BLaER1 (cell line): ENCODE data around the gene CRYBB3.

Experiments used
- H3K27ac ChIP-seq: shearing (Covaris generic); formaldehyde crosslinking; 2 replicates; pipeline ENCODE4 v1.8.1; 2022
- H3K27me3 ChIP-seq: shearing (Covaris generic); formaldehyde crosslinking; 2 replicates; pipeline ENCODE4 v1.8.1; 2022
- H3K36me3 ChIP-seq: shearing (Covaris generic); formaldehyde crosslinking; 2 replicates; pipeline ENCODE4 v1.8.1; 2022
- H3K4me1 ChIP-seq: shearing (Covaris generic); formaldehyde crosslinking; 2 replicates; pipeline ENCODE4 v1.8.1; 2022
- H3K4me2 ChIP-seq: shearing (Covaris generic); formaldehyde crosslinking; 2 replicates; pipeline ENCODE4 v1.8.1; 2022
- H3K4me3 ChIP-seq: shearing (Covaris generic); formaldehyde crosslinking; 2 replicates; pipeline ENCODE4 v1.8.1; 2022
- H3K9ac ChIP-seq: shearing (Covaris generic); formaldehyde crosslinking; 2 replicates; pipeline ENCODE4 v1.8.1; 2022
- H3K9me3 ChIP-seq: shearing (Covaris generic); formaldehyde crosslinking; 2 replicates; pipeline ENCODE4 v1.8.1; 2022
- H4K20me1 ChIP-seq: shearing (Covaris generic); formaldehyde crosslinking; 2 replicates; pipeline ENCODE4 v1.8.1; 2022
- Cebpa-rat ChIP-seq: shearing (Covaris generic); IDR thresholded peaks from 2 replicates; pipeline ENCODE4 v1.8.1; 2022

Gene CRYBB3

DNA sequence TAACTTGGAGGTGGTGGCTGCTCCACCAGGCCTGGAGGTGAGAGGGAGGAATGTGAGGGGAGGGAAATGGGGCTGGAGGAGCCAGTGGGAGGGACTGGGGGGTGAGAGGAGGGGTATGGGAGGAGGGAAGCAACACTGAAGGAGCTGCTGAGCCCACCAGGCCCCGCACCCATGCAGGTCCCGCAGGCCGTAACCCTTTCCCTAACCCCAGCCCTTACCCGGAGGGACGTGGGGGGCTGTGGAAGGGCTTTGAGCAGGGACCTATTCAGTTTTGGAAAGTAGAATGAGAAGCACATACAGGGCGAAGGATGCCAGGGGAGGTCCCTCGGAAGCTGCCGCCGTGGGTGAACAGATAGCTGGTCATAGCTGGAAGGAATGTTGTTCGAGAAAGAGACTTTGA is 33.9 kb upstream of the CRYBB3 start:
- no peak overlapping the region for H3K27ac ChIP-seq

DNA sequence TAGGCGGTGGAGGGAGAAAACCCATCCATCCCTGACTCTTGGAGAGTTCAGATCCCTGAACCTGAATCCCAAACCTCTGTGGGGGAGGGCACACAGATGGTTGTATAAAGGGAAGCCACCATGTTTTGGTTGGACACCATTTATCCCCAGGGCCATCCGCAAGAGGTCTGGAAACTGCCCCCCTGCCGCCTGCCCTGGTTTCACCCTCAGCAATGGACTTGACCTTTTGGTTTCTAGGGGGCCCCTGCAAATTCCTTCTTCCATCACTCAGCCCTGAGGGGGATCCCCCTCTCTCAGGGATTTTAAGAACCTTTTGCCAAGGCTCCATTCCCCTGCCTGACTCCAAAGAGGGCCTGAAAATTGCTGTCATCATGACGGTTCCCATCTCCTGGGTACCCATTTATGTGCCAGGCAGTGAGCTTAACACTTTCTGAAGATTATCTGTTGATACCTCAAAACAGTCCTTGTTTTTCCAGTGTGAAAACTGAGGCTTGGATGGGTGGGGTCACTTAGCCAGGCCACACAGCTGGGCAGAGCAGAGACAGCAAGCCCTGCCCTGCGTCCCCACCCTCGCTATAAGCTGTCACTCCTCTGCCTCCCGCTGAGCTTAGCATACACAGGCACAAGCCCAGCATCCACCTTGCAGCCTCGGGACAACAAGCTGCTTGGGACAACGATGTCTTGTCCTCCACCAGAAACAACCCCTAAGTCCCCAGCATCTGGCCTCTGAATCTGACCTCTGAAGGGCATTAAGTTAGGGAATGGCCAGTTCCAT is 33.2 kb upstream of the CRYBB3 start:
- Histone ChIP-seq H3K27ac (no peak overlapping the region), H3K4me3 (no peak overlapping the region), H3K9me3 (no peaks in the 10 kb centered on the region), H3K4me2 (no peak overlapping the region), H3K27me3 (no peaks in the 10 kb centered on the region), H3K36me3 (no peaks in the 10 kb centered on the region), H4K20me1 (no peaks in the 10 kb centered on the region), H3K4me1 (no peaks in the 10 kb centered on the region), H3K9ac (no peak overlapping the region)
- TF ChIP-seq Cebpa-rat, result no peak

More for the DNA sequence above, 33.9 kb upstream of the CRYBB3 start:
- Histone ChIP-seq H3K27me3 (no peaks in the 10 kb centered on the region), H3K4me3 (no peak overlapping the region), H4K20me1 (no peaks in the 10 kb centered on the region), H3K9ac (no peak overlapping the region), H3K9me3 (no peaks in the 10 kb centered on the region), H3K4me1 (no peaks in the 10 kb centered on the region), H3K4me2 (no peak overlapping the region), H3K36me3 (no peaks in the 10 kb centered on the region)
- no peak for TF ChIP-seq Cebpa-rat

DNA sequence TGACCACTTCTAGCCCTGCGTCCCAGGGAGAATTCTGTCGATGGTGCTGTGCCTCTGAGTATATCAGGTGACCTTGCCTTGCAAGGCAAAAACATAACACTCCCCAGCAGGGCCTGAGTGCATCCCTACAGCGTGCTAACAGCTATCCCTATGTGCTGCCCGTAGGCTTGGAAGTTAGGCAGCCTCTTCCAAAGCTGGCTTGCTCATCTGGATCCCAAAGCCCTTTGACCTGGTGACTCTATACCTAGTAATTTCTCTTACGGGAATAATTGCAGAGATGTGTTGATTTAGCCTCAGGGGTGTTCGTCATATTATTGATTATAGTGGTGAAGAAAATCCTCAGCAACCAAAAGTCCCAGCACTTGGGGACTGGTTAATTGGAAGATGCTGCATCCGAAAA is 32.6 kb upstream of the CRYBB3 start:
- H3K4me2 ChIP-seq, result no peak overlapping the region
- H3K4me3 ChIP-seq, result no peak overlapping the region

DNA sequence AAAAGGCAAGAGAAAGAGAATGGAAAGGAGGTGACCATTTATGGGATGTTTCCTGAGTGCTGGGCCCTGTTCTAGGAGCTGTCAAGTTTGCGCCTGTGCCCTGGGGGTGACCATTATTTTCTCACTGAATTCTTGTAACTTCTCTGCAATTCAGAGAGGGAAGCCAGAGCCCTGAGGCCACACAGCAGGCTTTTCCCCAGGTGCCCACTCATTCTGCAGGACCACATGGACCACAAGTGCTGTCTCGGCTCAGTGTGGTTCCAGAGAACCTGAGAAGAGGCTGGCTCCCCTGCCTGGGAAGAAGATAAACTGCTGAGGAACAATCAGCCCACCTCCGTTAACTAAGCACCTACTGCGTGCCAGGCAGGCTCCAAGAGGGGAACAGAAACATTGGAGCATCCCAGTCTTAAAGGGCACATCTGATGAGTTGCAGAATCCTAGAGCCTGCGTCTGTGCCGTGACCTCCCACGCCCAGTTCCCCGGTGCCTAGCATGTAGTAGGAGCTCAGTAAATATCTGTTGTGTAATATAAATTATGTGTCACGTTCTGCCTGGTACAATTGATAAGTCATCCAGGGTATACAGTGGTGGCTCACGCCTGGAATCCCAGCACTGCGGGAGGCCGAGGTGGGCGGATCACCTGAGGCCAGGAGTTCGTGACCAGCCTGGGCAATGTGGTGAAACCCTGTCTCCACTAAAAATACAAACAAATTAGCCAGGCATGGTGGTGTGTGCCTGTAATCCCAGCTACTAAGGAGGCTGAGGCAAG is 31.6 kb upstream of the CRYBB3 start:
- no peaks in the 10 kb centered on the region for H3K27me3 ChIP-seq
- no peaks in the 10 kb centered on the region for H3K4me1 ChIP-seq
- H3K27ac ChIP-seq, result no peak overlapping the region
- no peak overlapping the region for H3K4me3 ChIP-seq
- H3K4me2 ChIP-seq, result no peak overlapping the region
- no peak overlapping the region for H3K9ac ChIP-seq
- no peak for TF ChIP-seq Cebpa-rat
- H3K36me3 ChIP-seq, result no peaks in the 10 kb centered on the region
- no peaks in the 10 kb centered on the region for H3K9me3 ChIP-seq
- no peaks in the 10 kb centered on the region for H4K20me1 ChIP-seq

More for the DNA sequence above, 32.6 kb upstream of the CRYBB3 start:
- Histone ChIP-seq H3K9me3 (no peaks in the 10 kb centered on the region), H4K20me1 (no peaks in the 10 kb centered on the region), H3K36me3 (no peaks in the 10 kb centered on the region), H3K4me1 (no peaks in the 10 kb centered on the region), H3K9ac (no peak overlapping the region), H3K27ac (no peak overlapping the region), H3K27me3 (no peaks in the 10 kb centered on the region)
- TF ChIP-seq Cebpa-rat, result no peak

DNA sequence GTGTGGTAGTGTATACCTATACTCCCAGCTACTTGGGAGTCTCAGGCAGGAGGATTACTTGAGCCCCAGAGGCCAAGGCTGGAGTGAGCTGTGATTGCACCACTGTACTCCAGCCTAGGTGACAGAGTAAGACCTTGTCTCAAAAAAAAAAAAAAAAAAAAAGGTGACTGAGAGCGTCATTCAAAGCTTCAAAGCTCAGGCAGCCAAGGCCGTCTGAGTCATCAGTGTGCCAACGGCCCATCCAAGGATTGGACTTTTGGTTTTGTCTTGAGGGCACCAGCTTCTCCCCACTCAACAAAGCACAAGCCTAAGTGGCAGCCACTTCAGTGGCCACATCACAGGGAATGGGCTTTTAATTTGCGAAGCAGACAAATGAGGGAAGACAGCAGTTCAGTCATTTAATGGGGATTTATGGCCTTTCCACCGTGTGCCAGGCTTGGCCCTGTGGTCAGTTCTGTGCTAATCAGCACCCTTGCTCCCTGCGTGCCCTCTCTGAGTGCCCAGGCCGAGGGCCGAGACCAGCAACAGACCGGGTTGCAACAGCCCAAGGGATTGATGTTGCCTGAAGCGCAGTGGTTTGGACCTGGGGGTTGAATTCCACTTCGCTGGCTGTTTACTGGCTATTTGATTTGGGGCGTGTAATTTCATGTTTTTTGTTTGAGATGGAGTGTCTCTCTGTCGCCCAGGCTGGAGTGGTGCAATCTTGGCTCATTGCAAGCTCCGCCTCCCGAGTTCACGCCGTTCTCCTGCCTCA is 30.2 kb upstream of the CRYBB3 start:
- Histone ChIP-seq H3K4me3 (no peak overlapping the region), H3K4me2 (no peak overlapping the region), H3K4me1 (no peaks in the 10 kb centered on the region), H4K20me1 (no peaks in the 10 kb centered on the region), H3K9me3 (no peaks in the 10 kb centered on the region), H3K9ac (no peak overlapping the region), H3K27me3 (no peaks in the 10 kb centered on the region), H3K36me3 (no peaks in the 10 kb centered on the region), H3K27ac (no peak overlapping the region)
- TF ChIP-seq Cebpa-rat, result no peak

DNA sequence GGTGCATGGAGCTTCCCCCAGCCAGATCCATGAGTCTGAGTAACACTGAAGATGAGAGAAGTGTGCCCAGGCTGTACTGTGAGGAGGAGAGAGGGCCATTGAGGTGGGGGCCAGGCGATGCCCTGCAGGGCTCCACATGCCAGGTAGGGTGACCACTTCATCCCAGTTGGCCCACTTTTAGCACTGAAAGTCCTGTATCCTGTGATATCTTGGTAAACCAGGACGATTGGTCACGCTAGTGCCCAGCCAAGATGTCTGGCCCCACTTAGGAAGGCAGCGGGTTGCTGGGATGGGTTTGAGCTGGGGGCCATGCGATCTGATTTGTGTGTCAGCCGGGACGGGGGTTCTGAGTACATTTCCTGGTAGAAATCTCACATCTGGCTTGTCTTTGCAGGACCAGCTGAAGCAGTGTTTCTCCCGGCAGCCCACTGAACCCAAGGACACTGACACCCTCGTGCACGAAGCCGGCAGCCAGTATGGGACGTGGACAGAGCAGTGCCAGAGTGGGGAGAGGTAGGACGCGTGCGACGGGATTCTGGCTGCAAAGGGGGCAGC is 29.2 kb upstream of the CRYBB3 start:
- Histone ChIP-seq H4K20me1 (no peaks in the 10 kb centered on the region), H3K4me2 (no peak overlapping the region), H3K36me3 (no peaks in the 10 kb centered on the region), H3K4me3 (no peak overlapping the region), H3K27ac (no peak overlapping the region), H3K9ac (no peak overlapping the region), H3K27me3 (no peaks in the 10 kb centered on the region), H3K4me1 (no peaks in the 10 kb centered on the region), H3K9me3 (no peaks in the 10 kb centered on the region)
- TF ChIP-seq Cebpa-rat, result no peak

DNA sequence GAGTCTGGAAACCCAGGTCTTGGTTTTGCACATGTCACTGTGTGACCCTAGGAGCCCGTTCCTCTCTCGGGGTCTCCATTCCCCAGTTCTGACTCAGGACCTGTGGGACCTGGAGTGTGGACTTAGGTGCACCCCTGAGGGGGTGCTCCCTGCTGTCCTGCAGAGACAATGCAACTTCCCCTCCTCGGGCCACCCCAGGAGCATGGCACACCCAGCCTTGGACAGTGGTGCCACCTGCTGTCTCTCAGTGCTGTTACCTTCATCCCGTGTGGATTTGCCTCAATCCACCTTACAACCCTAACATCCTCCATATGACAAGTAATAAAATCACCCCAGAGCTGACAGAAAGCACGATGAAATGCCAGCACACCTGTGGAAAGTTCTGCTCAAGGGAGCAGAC is 27.5 kb upstream of the CRYBB3 start:
- Histone ChIP-seq H3K36me3 (no peaks in the 10 kb centered on the region), H3K27ac (no peak overlapping the region), H3K9me3 (no peaks in the 10 kb centered on the region), H3K4me1 (no peaks in the 10 kb centered on the region), H3K4me3 (no peak overlapping the region), H3K4me2 (no peak overlapping the region), H3K27me3 (no peaks in the 10 kb centered on the region), H4K20me1 (0 out of 2 replicates have a peak, but pooled peaks cover 2% of the 10 kb centered on the region), H3K9ac (no peak overlapping the region)
- TF ChIP-seq Cebpa-rat, result no peak

DNA sequence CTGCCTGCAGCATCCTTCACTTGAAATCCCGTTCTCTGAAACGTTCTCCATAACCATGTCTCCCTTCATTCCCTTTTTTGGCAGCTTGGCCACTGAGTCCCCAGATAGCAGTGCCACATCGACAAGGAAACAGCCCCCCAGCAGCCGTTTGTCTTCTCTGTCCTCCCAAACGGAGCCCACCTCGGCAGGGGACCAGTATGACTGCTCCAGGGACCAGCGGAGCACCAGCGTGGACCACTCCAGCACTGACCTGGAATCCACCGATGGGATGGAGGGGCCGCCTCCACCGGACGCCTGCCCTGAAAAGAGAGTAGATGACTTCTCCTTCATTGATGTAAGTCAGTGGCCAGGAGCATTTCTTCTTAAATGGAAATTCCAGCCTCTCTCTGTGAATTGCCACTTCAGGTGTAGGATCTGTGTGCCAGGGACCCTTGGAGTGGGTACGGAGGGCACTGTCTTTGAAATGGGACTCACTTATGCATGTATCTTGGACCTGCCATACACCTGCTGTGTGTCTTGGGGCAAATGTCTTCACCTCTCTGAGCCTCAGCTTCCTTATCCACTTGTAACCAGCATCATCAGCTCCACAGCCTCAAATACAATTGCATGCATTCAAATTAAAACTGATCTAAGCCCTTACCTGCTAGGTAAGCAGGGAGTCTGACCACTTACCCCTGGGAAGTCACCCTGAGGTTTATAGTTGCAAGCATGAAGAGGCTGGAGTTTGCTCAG is 25.3 kb upstream of the CRYBB3 start:
- Histone ChIP-seq H3K27ac (no peak overlapping the region), H3K4me3 (no peak overlapping the region), H3K9ac (no peak overlapping the region), H3K4me1 (peaks cover 17% of the 10 kb centered on the region), H3K36me3 (no peaks in the 10 kb centered on the region), H3K9me3 (0 out of 2 replicates have a peak, but pooled peaks cover under 1% of the 10 kb centered on the region), H3K4me2 (no peak overlapping the region), H4K20me1 (0 out of 2 replicates have a peak, but pooled peaks cover 12% of the 10 kb centered on the region), H3K27me3 (no peaks in the 10 kb centered on the region)
- TF ChIP-seq Cebpa-rat, result no peak

DNA sequence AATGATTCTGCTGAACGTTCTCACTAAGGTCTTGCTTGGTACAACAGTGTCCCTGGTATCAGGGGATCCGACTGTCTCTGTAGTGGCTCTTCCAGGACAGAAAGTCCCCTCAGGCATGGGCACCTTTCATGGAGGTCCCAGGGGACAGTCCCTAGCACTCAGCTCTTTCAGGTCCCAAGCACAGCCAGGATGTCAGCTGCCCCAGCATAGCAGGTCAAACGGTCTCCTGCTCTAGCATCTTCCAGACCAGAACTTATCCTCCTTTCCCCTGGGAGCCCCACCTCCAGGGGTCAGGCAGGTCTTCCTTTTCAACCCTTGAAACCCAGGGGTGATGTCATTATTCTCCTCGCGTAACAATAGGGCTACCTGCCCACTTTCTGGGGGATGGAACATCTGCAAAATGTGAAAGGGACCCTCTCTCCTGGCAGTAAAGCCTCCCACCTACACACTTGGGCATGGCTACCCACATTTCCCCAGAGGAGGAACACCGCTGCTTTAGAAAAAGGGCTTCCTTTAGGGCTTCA is 24.7 kb upstream of the CRYBB3 start:
- Histone ChIP-seq H4K20me1 (0 out of 2 replicates have a peak, but pooled peaks cover 12% of the 10 kb centered on the region), H3K27ac (no peak overlapping the region), H3K9ac (no peak overlapping the region), H3K27me3 (no peaks in the 10 kb centered on the region; the same call in 1 of the 2 replicates), H3K4me1 (peaks cover 19% of the 10 kb centered on the region), H3K4me2 (no peak overlapping the region), H3K4me3 (no peak overlapping the region), H3K36me3 (no peaks in the 10 kb centered on the region), H3K9me3 (peaks cover 6% of the 10 kb centered on the region; the same call in 1 of the 2 replicates)
- no peak for TF ChIP-seq Cebpa-rat
